Dendritic cell treated with granulocyte-macrophage colony-stimulating factor and Interleukin-4, amounts not matched to agents 40 ng/mL and 50 ng/mL, for 4 days (primary cell): ENCODE data around the gene TPBGL.
"Not testable (repeated sequence)": the region's sequence is repeated elsewhere in the genome, so short reads cannot be mapped to it uniquely, and the experiment has no call there.

Experiments used
- H3K27ac Mint-ChIP-seq: one replicate; pipeline ENCODE4 v1.8.0; 2022; ENCODE audit warnings: mild to moderate bottlenecking, mixed read lengths
- H3K27me3 Mint-ChIP-seq: one replicate; pipeline ENCODE4 v1.8.0; 2022; ENCODE audit warnings: mild to moderate bottlenecking, mixed read lengths
- H3K36me3 Mint-ChIP-seq: one replicate; pipeline ENCODE4 v1.8.0; 2022; ENCODE audit warnings: low read depth, mixed read lengths
- H3K4me1 Mint-ChIP-seq: one replicate; pipeline ENCODE4 v1.8.0; 2022; ENCODE audit warnings: low read depth, mixed read lengths
- H3K4me3 Mint-ChIP-seq: one replicate; pipeline ENCODE4 v1.8.0; 2022; ENCODE audit warnings: mild to moderate bottlenecking, moderate library complexity, mixed read lengths
- H3K9me3 Mint-ChIP-seq: one replicate; pipeline ENCODE4 v1.8.0; 2022; ENCODE audit warnings: mixed read lengths
- intact Hi-C: fragments of 100-400 bp; cut with micrococcal nuclease; formaldehyde crosslinking; loops from one replicate; pipeline ENCODE4 v1.15.0; 2022

Gene TPBGL

DNA sequence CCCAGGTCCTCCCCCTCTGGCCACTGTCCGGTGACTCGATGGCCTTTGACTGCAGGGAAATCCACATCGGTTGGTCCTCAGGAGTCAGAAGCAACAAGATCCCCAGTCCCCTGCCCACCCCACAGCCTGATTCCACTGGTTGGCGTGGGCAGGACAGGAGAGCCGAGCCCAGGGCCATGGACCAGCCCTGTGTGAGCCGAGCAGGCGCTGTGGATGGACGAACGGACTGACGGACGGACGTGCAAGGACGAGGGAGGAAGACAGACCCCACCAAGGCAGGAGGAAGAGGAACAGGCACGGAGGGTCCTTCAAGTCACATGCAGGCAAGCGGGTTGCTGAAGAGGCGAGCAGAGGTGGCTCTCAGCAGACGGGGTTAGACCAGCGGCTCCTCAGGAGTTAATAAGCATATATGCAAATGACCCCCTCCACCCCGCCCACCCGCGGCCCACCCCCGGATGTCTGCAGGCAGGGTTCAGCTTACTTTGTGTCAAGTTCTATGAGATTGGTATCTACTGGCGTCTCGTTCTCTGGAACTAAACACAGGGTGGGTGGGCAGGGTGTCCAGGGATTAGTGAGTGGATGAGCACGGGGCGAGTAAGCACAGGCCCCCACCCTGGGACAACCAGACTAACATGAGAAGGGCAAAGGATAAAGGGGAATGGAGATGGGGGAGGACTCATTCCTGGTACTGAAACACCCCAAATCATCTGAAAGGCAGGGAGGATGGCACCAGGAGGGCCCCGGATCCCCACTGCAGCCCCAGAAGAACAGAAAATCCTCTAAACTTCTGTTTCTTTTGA is 26.8 kb downstream of the TPBGL start:
- H3K27me3 Mint-ChIP-seq: no peaks in the 10 kb centered on the region
- no peak overlapping the region for H3K4me3 Mint-ChIP-seq
- H3K36me3 Mint-ChIP-seq: peaks cover 79% of the 10 kb centered on the region
- H3K27ac Mint-ChIP-seq: no peak overlapping the region
- H3K9me3 Mint-ChIP-seq: no peaks in the 10 kb centered on the region
- intact Hi-C loops: no loop called here
- H3K4me1 Mint-ChIP-seq: peaks cover 69% of the 10 kb centered on the region

- no peak overlapping the region for H3K4me3 Mint-ChIP-seq
- intact Hi-C loops: no loop called here
- no peaks in the 10 kb centered on the region for H3K9me3 Mint-ChIP-seq
- no peaks in the 10 kb centered on the region for H3K27me3 Mint-ChIP-seq
- peak overlapping the region; percentile 30 for H3K27ac Mint-ChIP-seq
- H3K36me3 Mint-ChIP-seq: peaks cover 93% of the 10 kb centered on the region
- H3K4me1 Mint-ChIP-seq: peaks cover 66% of the 10 kb centered on the region
Observed at GRCh38 chr11:75268626-75269366, 28.2 kb downstream of the TPBGL start.

DNA sequence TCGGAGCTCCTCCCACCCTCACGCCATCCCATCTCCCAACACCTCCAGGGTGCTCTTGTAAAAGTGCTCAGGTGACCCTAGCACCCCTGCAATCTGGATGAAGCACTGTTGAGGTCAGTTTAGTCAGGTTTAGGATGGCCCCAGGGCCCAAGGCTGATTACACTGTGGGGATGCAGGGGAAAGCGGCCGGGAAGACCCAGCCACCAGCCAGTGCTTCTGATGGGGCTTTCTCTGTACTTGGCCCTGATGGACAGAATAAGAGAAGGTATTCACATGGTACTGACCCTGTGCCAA is 28.7 kb downstream of the TPBGL start:
- H3K9me3 Mint-ChIP-seq: no peaks in the 10 kb centered on the region

GRCh38 chr11:75269896-75270295 is 29.3 kb downstream of the TPBGL start:
- Mint-ChIP-seq H3K36me3 (peaks cover 100% of the 10 kb centered on the region), H3K4me3 (no peak overlapping the region)
- intact Hi-C loops: no loop called here

More for the DNA sequence above, 28.7 kb downstream of the TPBGL start:
- peak overlapping the region; percentile 30 for H3K27ac Mint-ChIP-seq
- H3K4me3 Mint-ChIP-seq: no peak overlapping the region
- no peaks in the 10 kb centered on the region for H3K27me3 Mint-ChIP-seq
- peaks cover 98% of the 10 kb centered on the region for H3K36me3 Mint-ChIP-seq
- intact Hi-C loops: no loop called here
- peaks cover 65% of the 10 kb centered on the region for H3K4me1 Mint-ChIP-seq

DNA sequence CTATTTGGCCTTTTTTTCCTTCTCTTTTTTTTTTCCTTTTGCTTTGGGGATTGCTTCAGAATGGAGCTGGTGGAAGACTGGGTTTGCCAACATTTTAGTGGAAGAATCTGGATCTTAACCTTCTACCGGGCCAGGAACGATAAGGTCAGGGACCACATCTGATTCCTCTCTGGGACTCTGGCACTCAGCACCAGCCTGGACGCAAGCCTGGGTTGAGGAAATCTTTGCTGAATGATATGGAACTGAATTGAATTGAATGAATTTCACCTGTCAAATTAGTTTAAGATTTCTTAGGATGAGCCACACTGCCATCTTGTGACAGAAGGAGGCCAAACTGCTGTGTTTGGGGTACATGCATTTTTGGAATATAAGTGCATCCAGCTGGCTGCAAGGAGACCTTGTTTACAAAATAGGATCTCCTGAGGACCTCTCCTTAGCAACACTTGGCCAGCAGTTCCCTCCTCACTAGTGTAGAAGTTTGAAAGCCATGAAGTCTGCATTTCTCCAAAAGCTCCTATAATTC is 30.4 kb downstream of the TPBGL start:
- no peaks in the 10 kb centered on the region for H3K27me3 Mint-ChIP-seq
- H3K4me3 Mint-ChIP-seq: no peak overlapping the region
- intact Hi-C loops: no loop called here
- H3K27ac Mint-ChIP-seq: no peak overlapping the region
- peaks cover 100% of the 10 kb centered on the region for H3K36me3 Mint-ChIP-seq
- peaks cover 56% of the 10 kb centered on the region for H3K4me1 Mint-ChIP-seq
- H3K9me3 Mint-ChIP-seq: no peaks in the 10 kb centered on the region

More at GRCh38 chr11:75269896-75270295, 29.3 kb downstream of the TPBGL start:
- no peak overlapping the region for H3K27ac Mint-ChIP-seq
- peaks cover 59% of the 10 kb centered on the region for H3K4me1 Mint-ChIP-seq
- no peaks in the 10 kb centered on the region for H3K9me3 Mint-ChIP-seq
- H3K27me3 Mint-ChIP-seq: no peaks in the 10 kb centered on the region

DNA sequence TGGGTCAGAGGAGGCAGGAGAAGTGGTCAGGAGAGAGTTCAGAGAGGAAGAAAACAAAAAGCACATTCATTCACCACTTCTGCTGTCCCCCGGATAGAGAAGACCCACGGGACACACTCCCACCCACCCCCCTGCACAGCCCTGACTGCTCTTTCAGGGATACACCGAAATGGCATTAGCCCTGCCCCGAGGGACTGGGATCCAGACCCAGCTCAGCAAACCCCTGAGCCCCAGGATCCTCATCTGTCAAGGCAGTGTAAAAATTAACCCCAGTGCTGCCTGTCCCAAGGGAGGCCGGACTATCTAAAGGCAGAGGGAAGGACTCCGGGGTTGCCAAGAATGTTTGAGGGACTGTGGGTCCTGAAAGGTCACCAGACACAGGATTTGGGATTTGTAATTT is 31.2 kb downstream of the TPBGL start:
- Mint-ChIP-seq H3K9me3 (no peaks in the 10 kb centered on the region), H3K36me3 (peaks cover 100% of the 10 kb centered on the region), H3K27ac (no peak overlapping the region), H3K4me1 (peaks cover 56% of the 10 kb centered on the region), H3K4me3 (no peak overlapping the region), H3K27me3 (no peaks in the 10 kb centered on the region)
- intact Hi-C loops: no loop called here

- no peak overlapping the region for H3K4me3 Mint-ChIP-seq
- H3K27me3 Mint-ChIP-seq: no peaks in the 10 kb centered on the region
- peaks cover 56% of the 10 kb centered on the region for H3K4me1 Mint-ChIP-seq
- peaks cover 100% of the 10 kb centered on the region for H3K36me3 Mint-ChIP-seq
- no peaks in the 10 kb centered on the region for H3K9me3 Mint-ChIP-seq
- intact Hi-C loops: no loop called here
- H3K27ac Mint-ChIP-seq: peak overlapping the region; percentile 60
Observed at GRCh38 chr11:75272391-75272790, 31.8 kb downstream of the TPBGL start.

- Mint-ChIP-seq H3K27me3 (no peaks in the 10 kb centered on the region), H3K9me3 (no peaks in the 10 kb centered on the region), H3K4me1 (peaks cover 56% of the 10 kb centered on the region), H3K4me3 (no peak overlapping the region), H3K27ac (peak overlapping the region; percentile 60), H3K36me3 (peaks cover 100% of the 10 kb centered on the region)
- intact Hi-C loops: no loop called here
Observed at GRCh38 chr11:75272821-75273301, 32.3 kb downstream of the TPBGL start.

DNA sequence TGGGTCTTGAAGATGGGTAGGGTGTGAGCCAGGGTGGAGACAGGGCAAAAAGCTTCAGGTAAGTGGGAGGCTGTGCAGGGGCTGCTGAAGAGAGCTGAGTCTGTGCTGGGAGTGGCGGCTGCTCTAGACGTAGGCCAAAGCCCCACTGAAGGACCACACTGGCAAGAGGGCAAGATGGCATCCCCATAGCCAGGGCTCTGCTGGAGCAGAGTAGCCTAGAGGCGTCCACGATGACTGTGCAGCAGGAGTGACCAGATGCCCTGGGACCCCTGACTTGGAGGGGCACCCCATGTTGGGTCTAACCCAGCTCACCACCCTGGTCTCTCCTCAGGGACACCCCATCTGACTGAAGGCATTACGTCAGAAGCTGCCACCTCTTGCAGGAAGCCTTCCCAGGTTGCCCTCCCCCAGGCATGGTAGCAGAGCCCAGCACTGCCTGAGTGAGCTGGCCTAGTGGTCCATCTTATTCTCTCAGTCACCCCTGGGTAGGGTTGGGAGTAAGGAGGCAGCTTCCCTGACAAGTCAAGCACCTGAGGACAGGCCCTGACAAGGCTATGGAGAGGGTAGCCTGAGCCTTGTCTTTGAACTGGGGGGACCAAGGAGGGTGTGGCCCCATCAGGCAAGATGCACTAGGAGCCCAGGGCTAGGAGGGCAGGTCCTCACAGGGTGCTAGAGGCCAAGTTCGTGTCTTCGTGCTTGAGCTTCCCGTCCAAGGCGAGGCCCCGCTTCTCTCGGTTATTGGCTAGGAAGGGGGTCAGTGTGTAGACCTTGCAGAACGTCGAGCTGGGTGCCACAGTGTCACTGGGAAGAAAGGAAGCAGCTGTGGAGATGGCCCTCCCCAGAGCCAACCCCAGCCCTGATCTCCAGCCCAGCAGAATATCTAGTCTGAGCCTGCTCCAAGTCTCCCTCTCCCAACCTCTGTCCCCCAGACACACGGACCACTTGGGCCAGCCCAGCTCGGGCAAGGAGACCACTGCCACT is 33.1 kb downstream of the TPBGL start:
- Mint-ChIP-seq H3K27ac (peak overlapping the region; percentile 60), H3K4me3 (no peak overlapping the region), H3K36me3 (peaks cover 100% of the 10 kb centered on the region), H3K4me1 (peaks cover 48% of the 10 kb centered on the region), H3K27me3 (no peaks in the 10 kb centered on the region), H3K9me3 (no peaks in the 10 kb centered on the region)
- intact Hi-C loops: no loop called here

DNA sequence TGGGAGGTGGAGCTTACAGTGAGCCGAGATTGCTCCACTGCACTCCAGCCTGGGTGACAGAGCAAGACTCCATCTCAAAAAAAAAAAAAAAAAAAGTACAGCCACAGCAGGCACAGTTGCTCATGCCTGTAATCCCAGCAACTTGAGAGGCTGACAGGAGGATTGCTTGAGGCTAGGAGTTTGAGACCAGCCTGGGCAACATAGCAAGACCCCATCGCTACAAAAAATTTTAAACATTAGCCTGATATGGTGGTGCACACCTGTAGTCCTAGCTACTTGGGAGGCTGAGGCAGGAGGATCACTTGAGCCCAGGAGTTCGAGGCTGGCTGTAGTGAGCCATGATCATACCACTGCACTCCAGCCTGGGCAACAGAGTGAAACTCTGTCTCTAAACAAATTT is 34.1 kb downstream of the TPBGL start:
- H3K27me3 Mint-ChIP-seq, H3K4me3 Mint-ChIP-seq, H3K27ac Mint-ChIP-seq, H3K9me3 Mint-ChIP-seq, intact Hi-C loops: not testable (repeated sequence)
- Mint-ChIP-seq H3K4me1 (peaks cover 39% of the 10 kb centered on the region), H3K36me3 (peaks cover 100% of the 10 kb centered on the region)

GRCh38 chr11:75275581-75275980 is 35.0 kb downstream of the TPBGL start:
- H3K27ac Mint-ChIP-seq: peak overlapping the region; percentile 67
- no peaks in the 10 kb centered on the region for H3K9me3 Mint-ChIP-seq
- no peaks in the 10 kb centered on the region for H3K27me3 Mint-ChIP-seq
- H3K4me3 Mint-ChIP-seq: peak overlapping the region; percentile 26
- intact Hi-C loops: no loop called here
- H3K4me1 Mint-ChIP-seq: peaks cover 47% of the 10 kb centered on the region
- peaks cover 100% of the 10 kb centered on the region for H3K36me3 Mint-ChIP-seq

GRCh38 chr11:75276186-75276585 is 35.6 kb downstream of the TPBGL start:
- H3K4me1 Mint-ChIP-seq: peaks cover 53% of the 10 kb centered on the region
- intact Hi-C loops: no loop called here
- H3K9me3 Mint-ChIP-seq: no peaks in the 10 kb centered on the region
- H3K4me3 Mint-ChIP-seq: no peak overlapping the region
- no peaks in the 10 kb centered on the region for H3K27me3 Mint-ChIP-seq
- H3K27ac Mint-ChIP-seq: peak overlapping the region; percentile 67
- peaks cover 100% of the 10 kb centered on the region for H3K36me3 Mint-ChIP-seq

GRCh38 chr11:75276686-75277085 is 36.1 kb downstream of the TPBGL start:
- intact Hi-C loops: no loop called here
- Mint-ChIP-seq H3K27me3 (no peaks in the 10 kb centered on the region), H3K27ac (peak overlapping the region; percentile 67), H3K4me3 (no peak overlapping the region), H3K9me3 (no peaks in the 10 kb centered on the region), H3K36me3 (peaks cover 100% of the 10 kb centered on the region), H3K4me1 (peaks cover 53% of the 10 kb centered on the region)
